ENCODE results near the gene CACNA2D3. TPM values are rescaled to one million over a fixed set of nuclear protein-coding genes. Genes with fewer than 3 reads are reported as not detected.

Gene CACNA2D3
- total and polyA plus RNA-seq, 12 donors: 0.26 to 13.7 (median 2.8) TPM; not detected in 1

- DNase-seq: no peak
- intact Hi-C loops (cut with DNase I): no loop called here
- H3K4me1 ChIP-seq (replicated peaks in 1 of 2): no peaks in the 10 kb centered on the region
- TF ChIP-seq CTCF (IDR thresholded peaks at IDR 0.05) (no peak), POLR2A (IDR thresholded peaks at IDR 0.05) (no peak)
- no peaks in the 10 kb centered on the region for H3K27me3 ChIP-seq
- WGBS, 4 donors: 85 to 91% (median 88%) methylated on average over 2 of the region's 2 CpGs
- no peaks in the 10 kb centered on the region for H3K9me3 ChIP-seq (replicated peaks in 1 of 3)
- no peak overlapping the region for H3K4me3 ChIP-seq
- no peaks in the 10 kb centered on the region for H3K36me3 ChIP-seq (replicated peaks in 1 of 2)
- no peak overlapping the region for H3K27ac ChIP-seq
These were observed 637.8 kb downstream of the CACNA2D3 start for GRCh38 chr3:54760201-54760600.

DNA sequence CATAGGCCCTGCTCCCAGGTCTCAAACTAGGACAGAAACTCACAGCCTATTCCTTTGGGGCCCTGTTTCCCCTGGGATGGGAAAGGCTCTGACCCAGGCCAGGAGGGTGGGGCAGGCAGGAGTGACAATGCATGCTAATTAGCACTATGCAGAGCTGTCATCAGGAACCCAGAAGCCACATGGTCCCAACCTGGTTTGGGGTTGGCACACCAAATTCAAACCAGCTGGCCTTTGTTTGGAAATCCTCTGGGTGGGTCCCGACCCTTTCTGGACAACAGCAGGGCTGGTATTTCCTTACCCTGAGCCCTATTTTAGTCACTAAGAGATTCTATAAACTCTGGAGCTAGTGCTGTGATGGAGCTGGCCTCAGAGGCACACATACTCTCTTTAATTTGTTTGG, 639.3 kb downstream of the CACNA2D3 start:
- Histone ChIP-seq H3K36me3 (replicated peaks in 1 of 2) (no peaks in the 10 kb centered on the region), H3K4me1 (replicated peaks in 1 of 2) (no peaks in the 10 kb centered on the region), H3K4me3 (no peak overlapping the region), H3K9me3 (replicated peaks in 1 of 3) (no peaks in the 10 kb centered on the region), H3K27ac (no peak overlapping the region), H3K27me3 (no peaks in the 10 kb centered on the region)
- 50 to 70% (median 65%) methylated on average over 1 of the region's 1 CpG for WGBS, 4 donors
- TF ChIP-seq POLR2A (IDR thresholded peaks at IDR 0.05) (no peak), CTCF (IDR thresholded peaks at IDR 0.05) (no peak)
- DNase-seq: no peak
- intact Hi-C loops (cut with DNase I): no loop called here

- H3K4me1 ChIP-seq (replicated peaks in 1 of 2): no peaks in the 10 kb centered on the region
- no peak overlapping the region for H3K4me3 ChIP-seq
- no peak overlapping the region for H3K27ac ChIP-seq
- intact Hi-C loops (cut with DNase I): no loop called here
- H3K9me3 ChIP-seq (replicated peaks in 1 of 3): no peaks in the 10 kb centered on the region
- DNase-seq: no peak
- no peaks in the 10 kb centered on the region for H3K36me3 ChIP-seq (replicated peaks in 1 of 2)
- TF ChIP-seq POLR2A (IDR thresholded peaks at IDR 0.05) (no peak), CTCF (IDR thresholded peaks at IDR 0.05) (no peak)
- H3K27me3 ChIP-seq: peaks cover 3% of the 10 kb centered on the region
These were observed 642.6 kb downstream of the CACNA2D3 start for GRCh38 chr3:54764911-54765310.

GRCh38 chr3:54771050-54771449, 648.7 kb downstream of the CACNA2D3 start:
- Histone ChIP-seq H3K27ac (no peak overlapping the region), H3K27me3 (peaks cover 3% of the 10 kb centered on the region), H3K4me1 (replicated peaks in 1 of 2) (no peaks in the 10 kb centered on the region), H3K36me3 (replicated peaks in 1 of 2) (no peaks in the 10 kb centered on the region), H3K4me3 (no peak overlapping the region), H3K9me3 (replicated peaks in 1 of 3) (no peaks in the 10 kb centered on the region)
- DNase-seq: peak in 1 of 7 donors; percentile 62
- TF ChIP-seq POLR2A (IDR thresholded peaks at IDR 0.05) (no peak), CTCF (IDR thresholded peaks at IDR 0.05) (no peak)
- 63 to 81% (median 65%) methylated on average over 2 of the region's 2 CpGs for whole genome bisulfite sequencing, 4 donors
- intact Hi-C loops (cut with DNase I): no loop called here
